HG03457 (cell line): ENCODE data around the gene NKAIN4.
"Not testable (repeated sequence)": the region's sequence is repeated elsewhere in the genome, so short reads cannot be mapped to it uniquely, and the experiment has no call there.

Source experiments
- ATAC-seq: cut with Tn5 transposase; IDR thresholded peaks from one replicate; pipeline ENCODE4 v1.9.1; 2021; ENCODE audit warnings: moderate number of reproducible peaks; ENCODE audit not compliant: unreplicated experiment

The NKAIN4 gene

DNA sequence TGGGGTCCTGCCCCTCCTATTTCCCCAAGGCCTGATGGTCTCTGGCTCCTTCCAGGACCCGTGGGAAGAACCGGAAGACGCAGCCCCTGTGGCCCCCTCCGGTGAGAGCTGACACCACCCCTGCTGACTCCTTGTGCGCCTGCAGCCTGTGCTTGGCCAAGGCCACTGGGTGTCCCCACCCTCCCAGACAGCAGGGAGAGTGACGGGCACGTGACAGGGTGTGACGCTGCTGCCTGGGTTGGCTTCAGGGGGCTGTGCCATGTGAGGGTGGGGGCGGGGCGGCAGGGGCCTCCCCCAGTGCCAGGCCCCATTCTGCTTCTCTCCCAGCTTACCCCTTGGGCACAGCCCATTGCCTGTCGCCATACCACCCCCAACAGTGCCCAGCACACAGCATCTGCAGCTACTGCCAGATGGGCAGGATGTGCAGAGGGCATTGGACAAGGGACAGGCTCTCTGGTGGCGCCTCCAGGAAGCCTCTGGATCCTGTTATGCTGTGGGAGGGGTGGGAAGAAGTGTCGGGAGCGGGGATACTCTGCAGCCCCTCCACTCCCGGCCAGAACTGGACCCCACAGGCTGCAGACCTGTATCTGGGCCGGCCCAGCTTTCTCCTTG, 15.6 kb downstream of the NKAIN4 start:
- ATAC-seq: no peak

GRCh38 chr20:63238031-63238430, 16.2 kb downstream of the NKAIN4 start:
- no peak for ATAC-seq

- ATAC-seq: no peak
Observed at GRCh38 chr20:63236116-63236837, 18.0 kb downstream of the NKAIN4 start.

GRCh38 chr20:63235399-63235983, 18.8 kb downstream of the NKAIN4 start, which contains the start of gene BIRC7:
Gene BIRC7, plus strand, starts transcription at chr20:63235905. Its CDS starts 192 bp downstream, at chr20:63236097.
- ATAC-seq: no peak

DNA sequence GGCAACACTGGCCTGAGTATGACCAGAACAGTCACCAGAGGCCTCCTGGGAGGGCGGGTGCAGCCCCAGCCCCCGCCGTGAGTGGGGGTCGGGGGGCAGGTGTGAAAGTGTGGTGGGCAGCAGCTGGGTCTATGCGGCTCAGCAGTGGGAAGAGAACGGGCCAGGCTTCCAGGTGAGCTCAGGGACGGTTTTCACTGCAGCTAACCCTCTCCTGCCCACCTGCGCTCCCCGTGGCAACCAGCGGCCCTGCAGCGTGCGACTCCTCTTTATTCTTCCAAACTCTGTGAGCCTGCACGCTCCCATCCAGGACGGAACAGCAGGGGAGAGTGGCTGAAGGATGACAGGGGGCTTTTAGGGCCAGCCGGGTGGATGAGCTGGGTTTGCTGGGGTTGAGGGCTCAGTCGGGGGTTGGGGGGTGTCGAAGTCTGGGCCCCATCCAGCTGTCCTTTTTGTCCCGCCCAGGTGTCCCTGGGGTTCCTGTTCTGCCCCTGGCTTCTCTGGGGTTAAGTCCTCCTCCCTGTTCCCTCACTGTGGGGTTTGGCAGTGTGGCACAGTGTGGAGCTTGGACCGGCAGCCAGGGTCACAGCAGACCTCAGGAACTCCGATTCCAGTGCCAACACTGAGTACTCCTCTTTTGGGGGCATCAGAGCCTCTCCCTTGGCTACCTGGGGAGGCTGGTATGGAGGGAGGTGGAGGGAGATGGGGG, 19.4 kb downstream of the NKAIN4 start:
- ATAC-seq: no peak

- no peak for ATAC-seq
Observed at GRCh38 chr20:63233924-63234323, 20.3 kb downstream of the NKAIN4 start.

DNA sequence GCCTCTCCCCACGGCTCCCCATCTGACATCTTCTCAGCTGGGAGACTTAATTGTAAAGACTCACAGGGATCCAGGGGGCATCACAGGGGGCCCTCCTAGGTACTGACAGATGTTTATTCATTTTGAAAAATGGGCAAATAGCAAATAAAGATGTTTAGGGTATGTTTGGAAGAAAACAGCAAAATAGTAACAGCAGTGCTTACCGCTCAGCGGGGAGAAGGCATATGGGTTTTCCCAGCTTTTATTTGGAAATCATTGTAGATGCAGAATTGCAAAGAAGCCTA, 21.3 kb downstream of the NKAIN4 start:
- no peak for ATAC-seq

DNA sequence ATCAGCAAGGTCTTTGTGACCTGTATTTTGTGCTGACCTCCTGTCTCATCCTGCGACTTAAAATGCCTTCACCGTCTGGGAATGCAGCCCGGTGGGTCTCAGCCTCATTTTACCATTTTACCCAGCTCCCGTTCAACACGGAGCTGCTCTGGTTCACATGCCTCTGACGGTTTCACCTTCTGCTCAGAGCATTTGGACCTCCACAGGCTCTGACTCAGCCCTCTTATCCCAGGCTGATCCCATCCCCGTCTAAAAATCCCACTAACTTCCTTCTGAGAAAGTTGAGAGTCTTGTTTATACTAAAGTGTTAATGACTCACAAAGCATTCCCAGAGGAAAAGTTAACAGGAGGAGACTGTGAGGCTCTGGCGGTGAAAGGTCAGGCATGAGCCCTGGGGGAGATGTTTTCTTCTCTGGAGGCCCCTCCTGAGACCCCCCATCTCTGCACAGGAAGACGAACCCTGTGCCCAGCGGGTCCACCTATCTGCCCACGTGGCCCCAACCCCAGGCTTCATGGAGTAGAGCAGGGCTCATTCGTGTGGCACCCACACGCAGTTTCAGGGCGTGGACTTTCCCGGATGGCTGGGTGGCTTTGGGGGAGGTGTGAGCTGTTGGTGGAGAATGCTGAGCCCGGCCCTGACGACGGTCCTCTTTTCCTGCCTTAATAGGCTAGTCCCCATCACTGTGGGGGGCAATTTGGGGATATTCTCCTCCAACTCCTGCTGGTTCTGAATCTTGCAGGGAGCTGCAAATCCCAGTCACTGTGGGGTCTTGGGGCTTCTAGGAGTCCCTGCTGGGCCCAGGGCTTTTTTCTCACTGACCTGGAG, 21.8 kb downstream of the NKAIN4 start:
- no peak for ATAC-seq

GRCh38 chr20:63230800-63231268, 23.4 kb downstream of the NKAIN4 start:
- ATAC-seq: no peak

- no peak for ATAC-seq
Observed at GRCh38 chr20:63228806-63229205, 25.5 kb downstream of the NKAIN4 start.

GRCh38 chr20:63227260-63227659, 27.0 kb downstream of the NKAIN4 start:
- ATAC-seq: no peak

GRCh38 chr20:63226042-63226943, 28.0 kb downstream of the NKAIN4 start:
- ATAC-seq: no peak

GRCh38 chr20:63225082-63225454, 29.2 kb downstream of the NKAIN4 start:
- ATAC-seq: no peak

GRCh38 chr20:63224412-63225081, 29.7 kb downstream of the NKAIN4 start:
- ATAC-seq: no peak

DNA sequence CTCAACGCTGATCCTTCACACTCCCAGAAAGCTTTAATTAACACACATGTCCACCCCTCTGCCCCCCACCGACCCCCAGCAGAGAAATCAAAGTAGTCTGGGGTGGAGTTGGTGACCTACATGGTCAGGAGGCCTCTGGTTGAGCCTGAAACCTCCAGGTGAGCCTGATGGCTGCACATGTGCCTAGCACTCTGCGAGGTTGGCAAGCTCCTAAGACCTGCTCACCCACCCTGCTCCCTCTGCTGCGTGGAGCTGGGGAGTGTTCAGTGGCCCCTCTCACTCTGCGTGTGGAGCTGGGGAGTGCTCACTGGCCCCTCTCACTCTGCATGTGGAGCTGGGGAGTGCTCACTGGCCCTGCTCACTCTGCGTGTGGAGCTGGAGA, 30.4 kb downstream of the NKAIN4 start:
- ATAC-seq: no peak

GRCh38 chr20:63223121-63223825, 31.0 kb downstream of the NKAIN4 start:
- no peak for ATAC-seq

DNA sequence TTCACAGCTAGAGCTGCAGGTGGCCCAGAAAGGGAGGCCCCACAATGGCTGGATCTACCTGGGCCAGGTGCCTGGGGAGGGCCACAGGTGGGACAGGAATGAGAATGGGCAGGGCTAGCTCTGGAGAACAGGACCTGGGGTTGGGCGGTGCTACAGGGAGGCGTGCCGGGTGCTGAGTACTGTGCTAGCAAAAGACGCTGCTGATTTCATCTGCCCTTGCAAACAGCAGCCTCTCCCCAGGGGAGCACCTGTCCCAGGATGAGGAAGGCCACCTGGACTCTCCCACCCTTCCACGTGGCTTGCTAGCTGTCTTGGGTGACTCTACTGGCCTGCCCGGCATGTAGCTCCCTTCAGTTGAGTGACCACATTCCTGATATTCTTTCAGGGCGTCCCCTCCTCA, 31.7 kb downstream of the NKAIN4 start:
- no peak for ATAC-seq

DNA sequence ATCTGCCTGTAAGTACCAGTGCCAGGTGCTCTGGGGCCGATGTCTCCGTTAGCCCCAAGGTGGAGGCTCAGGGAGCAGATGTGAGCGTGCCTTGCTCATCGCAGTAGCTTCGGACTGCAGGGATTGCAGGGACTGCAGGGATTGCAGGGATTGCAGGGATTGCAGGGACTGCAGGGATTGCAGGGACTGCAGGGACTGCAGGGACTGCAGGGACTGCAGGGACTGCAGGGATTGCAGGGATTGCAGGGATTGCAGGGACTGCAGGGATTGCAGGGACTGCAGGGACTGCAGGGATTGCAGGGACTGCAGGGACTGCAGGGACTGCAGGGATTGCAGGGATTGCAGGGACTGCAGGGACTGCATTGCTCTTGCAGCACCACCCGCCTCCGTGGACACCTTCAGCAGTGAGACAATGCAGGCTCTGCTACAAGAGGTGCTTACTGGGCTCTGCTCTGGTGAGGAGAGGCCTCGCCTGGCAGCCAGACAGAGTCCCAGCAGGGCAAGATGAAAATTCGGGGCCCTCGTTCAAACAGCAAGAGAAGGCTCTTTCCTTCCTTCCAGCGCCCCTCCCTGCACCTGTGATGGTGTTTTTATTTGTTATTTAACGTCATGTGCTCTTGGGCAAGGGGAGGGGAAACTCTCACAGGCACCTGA, 32.7 kb downstream of the NKAIN4 start:
- ATAC-seq: not testable (repeated sequence)
